ENCODE results near the gene ZDHHC12. TPM values are rescaled to one million over a fixed set of nuclear protein-coding genes. Genes with fewer than 3 reads are reported as not detected.

The ZDHHC12 gene
- total RNA-seq, 2 donors from 2014 or later: 50.5 to 59.6 TPM

GRCh38 chr9:128722380-128723351 lies 1.3 kb downstream of the ZDHHC12 start:
- H3K9ac ChIP-seq (ENCODE audit: extremely low read depth, low read length, poor library complexity, severe bottlenecking): peak overlapping the region; percentile 34
- Mint-ChIP-seq H3K9me3 (no peaks in the 10 kb centered on the region), H3K4me3 (peak overlapping the region; percentile 87), H3K27ac (no peak overlapping the region), H3K4me1 (peaks cover 10% of the 10 kb centered on the region), H3K36me3 (ENCODE audit: low read depth) (peaks cover 17% of the 10 kb centered on the region), H3K27me3 (ENCODE audit: insufficient read depth) (no peaks in the 10 kb centered on the region)
- H3K27ac ChIP-seq (ENCODE audit: low read depth, low read length): peak overlapping the region; percentile 49
- no peaks in the 10 kb centered on the region for H3K27me3 ChIP-seq (ENCODE audit: control insufficient read depth, insufficient read depth, low read length, poor library complexity, severe bottlenecking)
- no peaks in the 10 kb centered on the region for H3K4me1 ChIP-seq (ENCODE audit: control insufficient read depth, insufficient read depth, low read length)
- no peaks in the 10 kb centered on the region for H3K9me3 ChIP-seq (ENCODE audit: control insufficient read depth, low read length)
- TF ChIP-seq CTCF (conservative IDR thresholded peaks at IDR 0.05): no peak
- H3K4me3 ChIP-seq (ENCODE audit: low read length): peak overlapping the region; percentile 89
- DNase-seq: peak; percentile 45
- no peaks in the 10 kb centered on the region for H3K36me3 ChIP-seq (ENCODE audit: control insufficient read depth, insufficient read depth, low read length)
- 76 to 89% methylated on average over 4 to 9 of the region's 9 CpGs for WGBS, 2 experiments (ENCODE audit: insufficient coverage in 1 of 2, insufficient read length in 1 of 2)

- WGBS, 2 experiments (ENCODE audit: insufficient coverage in 1 of 2, insufficient read length in 1 of 2): 86 to 94% methylated on average over 2 to 18 of the region's 18 CpGs
- H3K36me3 ChIP-seq (ENCODE audit: control insufficient read depth, insufficient read depth, low read length): peaks cover 3% of the 10 kb centered on the region
- Mint-ChIP-seq H3K9me3 (no peaks in the 10 kb centered on the region), H3K27ac (no peak overlapping the region), H3K4me1 (peaks cover 10% of the 10 kb centered on the region), H3K4me3 (no peak overlapping the region), H3K27me3 (ENCODE audit: insufficient read depth) (no peaks in the 10 kb centered on the region), H3K36me3 (ENCODE audit: low read depth) (peaks cover 20% of the 10 kb centered on the region)
- H3K4me1 ChIP-seq (ENCODE audit: control insufficient read depth, insufficient read depth, low read length): no peaks in the 10 kb centered on the region
- no peak for TF ChIP-seq CTCF (conservative IDR thresholded peaks at IDR 0.05)
- no peak overlapping the region for H3K9ac ChIP-seq (ENCODE audit: extremely low read depth, low read length, poor library complexity, severe bottlenecking)
- no peak overlapping the region for H3K4me3 ChIP-seq (ENCODE audit: low read length)
- H3K27ac ChIP-seq (ENCODE audit: low read depth, low read length): no peak overlapping the region
- H3K27me3 ChIP-seq (ENCODE audit: control insufficient read depth, insufficient read depth, low read length, poor library complexity, severe bottlenecking): no peaks in the 10 kb centered on the region
- no peak for DNase-seq
- no peaks in the 10 kb centered on the region for H3K9me3 ChIP-seq (ENCODE audit: control insufficient read depth, low read length)
Measured at GRCh38 chr9:128721487-128722010, 2.4 kb downstream of the ZDHHC12 start.

GRCh38 chr9:128720841-128721486 lies 3.0 kb downstream of the ZDHHC12 start:
- WGBS, 2 experiments (ENCODE audit: insufficient coverage in 1 of 2, insufficient read length in 1 of 2): 86 to 95% methylated on average over 12 to 22 of the region's 22 CpGs
- Mint-ChIP-seq H3K9me3 (no peaks in the 10 kb centered on the region), H3K27ac (no peak overlapping the region), H3K4me3 (no peak overlapping the region), H3K27me3 (ENCODE audit: insufficient read depth) (no peaks in the 10 kb centered on the region), H3K36me3 (ENCODE audit: low read depth) (peaks cover 20% of the 10 kb centered on the region), H3K4me1 (peaks cover 10% of the 10 kb centered on the region)
- Histone ChIP-seq H3K9ac (ENCODE audit: extremely low read depth, low read length, poor library complexity, severe bottlenecking) (no peak overlapping the region), H3K4me3 (ENCODE audit: low read length) (no peak overlapping the region), H3K27me3 (ENCODE audit: control insufficient read depth, insufficient read depth, low read length, poor library complexity, severe bottlenecking) (no peaks in the 10 kb centered on the region), H3K4me1 (ENCODE audit: control insufficient read depth, insufficient read depth, low read length) (no peaks in the 10 kb centered on the region), H3K9me3 (ENCODE audit: control insufficient read depth, low read length) (no peaks in the 10 kb centered on the region), H3K27ac (ENCODE audit: low read depth, low read length) (no peak overlapping the region), H3K36me3 (ENCODE audit: control insufficient read depth, insufficient read depth, low read length) (peaks cover 4% of the 10 kb centered on the region)
- TF ChIP-seq CTCF (conservative IDR thresholded peaks at IDR 0.05): no peak
- peak; percentile 42 for DNase-seq
